Activated CD4-positive, CD25-positive, alpha-beta regulatory T cell treated with anti-CD3 and anti-CD28 coated beads, Interleukin-2, amount 50 U/mL, for 24 hours (primary cell): Measurements from ENCODE around the gene MCOLN1.

Experiments used
- ATAC-seq, 2 donors: fragments of 150-1000 bp; cut with Tn5 transposase; one replicate each; pipeline ENCODE4 v1.10.0; 2021; ENCODE audit warnings: mild to moderate bottlenecking in 1 of 2, moderate library complexity in 1 of 2

MCOLN1 gene

DNA sequence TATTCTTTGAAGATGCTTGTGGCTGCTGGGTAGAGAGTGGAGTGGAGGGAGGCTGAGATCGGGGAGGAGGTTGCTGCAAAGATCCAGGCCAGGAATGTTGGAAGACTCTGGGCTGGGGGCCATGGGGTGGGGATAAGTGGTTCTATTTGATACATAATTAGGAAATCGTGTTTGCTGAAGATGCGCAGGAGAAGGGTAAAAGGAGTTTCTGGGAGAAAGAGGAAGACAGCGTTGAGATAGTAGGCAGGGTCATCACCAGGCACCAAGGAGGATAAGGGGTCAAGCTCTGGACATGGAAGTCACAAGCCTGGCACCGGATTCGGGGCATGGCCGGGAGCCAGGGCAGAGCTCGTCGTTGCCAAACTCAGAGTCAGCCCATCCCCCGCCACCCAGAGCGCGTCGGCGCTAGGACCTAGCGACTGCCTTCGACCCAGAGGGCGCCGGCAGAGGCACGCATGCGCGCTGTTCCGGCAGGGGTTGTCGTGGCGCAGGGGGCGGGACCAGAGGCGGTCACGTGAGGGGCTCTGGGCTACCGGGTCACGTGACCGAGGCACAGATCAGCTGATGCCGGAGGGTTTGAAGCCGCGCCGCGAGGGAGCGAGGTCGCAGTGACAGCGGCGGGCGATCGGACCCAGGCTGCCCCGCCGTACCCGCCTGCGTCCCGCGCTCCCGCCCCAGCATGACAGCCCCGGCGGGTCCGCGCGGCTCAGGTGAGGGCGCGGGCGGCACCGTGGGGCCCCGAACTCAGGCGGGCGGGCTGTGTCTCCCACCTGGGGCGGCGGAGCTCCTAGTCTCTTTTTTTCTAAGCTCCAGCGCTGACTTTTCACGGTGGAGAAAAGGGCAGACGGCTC, at the start of gene MCOLN1:
TSS of gene MCOLN1 (plus strand) at position 553 of the 851 bp plus-strand sequence. CDS start at position 680, 127 bp downstream.
- ATAC-seq = peak; percentile 88 to 89

GRCh38 chr19:7475665-7476064, 46.8 kb upstream of the MCOLN1 start:
- no peak for ATAC-seq

DNA sequence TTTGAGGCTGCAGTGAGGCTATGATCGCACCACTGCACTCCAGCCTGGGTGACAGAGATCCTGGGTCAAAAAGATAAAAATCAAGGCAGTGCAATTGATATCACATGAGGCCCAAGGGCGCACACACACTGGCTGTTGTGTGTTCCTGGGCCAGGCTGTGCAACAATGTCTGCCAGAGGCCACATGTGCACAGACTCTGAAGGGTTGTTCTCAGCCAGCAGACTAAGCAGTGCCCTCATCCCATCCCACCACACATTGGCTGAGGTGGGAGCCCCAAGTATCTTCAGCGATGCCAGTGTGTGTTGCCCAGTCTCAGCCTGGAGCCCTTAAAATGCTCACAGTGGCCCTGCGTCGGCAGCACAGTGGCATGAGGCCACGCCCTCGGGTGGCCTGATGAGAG, 46.2 kb upstream of the MCOLN1 start:
- ATAC-seq = no peak

DNA sequence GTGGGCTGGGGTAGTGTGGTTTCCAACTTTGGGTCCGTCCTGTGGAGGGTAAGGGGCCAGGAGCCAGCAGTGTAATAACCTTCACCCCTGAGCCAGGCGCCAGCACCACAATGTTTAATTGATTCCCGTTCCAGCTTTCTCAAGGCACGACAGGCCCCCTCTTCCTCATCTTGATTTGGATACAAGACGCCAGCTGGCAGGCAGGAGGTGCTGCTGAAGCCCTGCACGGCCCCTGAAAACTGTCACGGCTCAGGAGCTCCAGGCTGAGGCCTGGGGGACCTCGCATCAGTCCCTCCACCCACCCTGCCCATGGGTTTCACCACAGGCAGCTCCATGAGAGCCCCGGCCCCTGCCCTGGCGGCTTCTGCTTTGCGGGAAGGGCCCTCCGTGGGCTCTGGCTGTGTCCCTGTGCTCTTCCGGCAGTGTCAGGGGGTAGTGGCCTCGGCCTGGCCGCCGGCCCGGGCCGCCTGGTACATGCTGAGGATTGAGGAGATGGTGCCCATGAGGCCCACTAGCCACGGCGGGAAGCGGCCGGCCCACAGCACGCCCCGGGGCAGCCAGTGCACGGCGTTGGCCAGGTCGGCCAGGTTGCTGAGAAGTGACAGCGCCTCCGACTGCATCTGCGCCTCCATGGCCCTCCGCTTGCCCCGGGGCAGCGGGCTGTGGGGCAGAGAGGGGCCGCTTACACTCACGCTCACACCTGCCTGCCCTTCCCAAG, 45.5 kb upstream of the MCOLN1 start:
- no peak for ATAC-seq

- ATAC-seq = no peak
Measured at GRCh38 chr19:7477758-7478157, 44.7 kb upstream of the MCOLN1 start.

GRCh38 chr19:7478173-7478842, 44.1 kb upstream of the MCOLN1 start:
- no peak for ATAC-seq

- ATAC-seq = no peak
Measured at GRCh38 chr19:7478843-7479227, 43.6 kb upstream of the MCOLN1 start.

GRCh38 chr19:7480222-7480969, 42.0 kb upstream of the MCOLN1 start:
- no peak for ATAC-seq

DNA sequence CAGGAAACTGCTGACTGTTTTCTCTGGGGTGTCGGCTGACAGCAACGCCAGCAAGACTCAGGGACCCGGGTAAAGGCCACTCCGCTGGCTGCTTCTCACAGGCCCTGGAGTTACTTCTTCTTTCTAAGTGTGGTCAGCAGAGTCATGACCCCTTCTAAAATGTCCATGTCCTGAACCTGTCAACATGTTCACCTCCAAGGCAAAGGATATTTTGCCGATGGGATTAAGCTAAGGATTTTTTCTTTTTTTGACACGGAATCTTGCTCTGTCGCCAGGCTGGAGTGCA, 41.5 kb upstream of the MCOLN1 start:
- no peak for ATAC-seq

DNA sequence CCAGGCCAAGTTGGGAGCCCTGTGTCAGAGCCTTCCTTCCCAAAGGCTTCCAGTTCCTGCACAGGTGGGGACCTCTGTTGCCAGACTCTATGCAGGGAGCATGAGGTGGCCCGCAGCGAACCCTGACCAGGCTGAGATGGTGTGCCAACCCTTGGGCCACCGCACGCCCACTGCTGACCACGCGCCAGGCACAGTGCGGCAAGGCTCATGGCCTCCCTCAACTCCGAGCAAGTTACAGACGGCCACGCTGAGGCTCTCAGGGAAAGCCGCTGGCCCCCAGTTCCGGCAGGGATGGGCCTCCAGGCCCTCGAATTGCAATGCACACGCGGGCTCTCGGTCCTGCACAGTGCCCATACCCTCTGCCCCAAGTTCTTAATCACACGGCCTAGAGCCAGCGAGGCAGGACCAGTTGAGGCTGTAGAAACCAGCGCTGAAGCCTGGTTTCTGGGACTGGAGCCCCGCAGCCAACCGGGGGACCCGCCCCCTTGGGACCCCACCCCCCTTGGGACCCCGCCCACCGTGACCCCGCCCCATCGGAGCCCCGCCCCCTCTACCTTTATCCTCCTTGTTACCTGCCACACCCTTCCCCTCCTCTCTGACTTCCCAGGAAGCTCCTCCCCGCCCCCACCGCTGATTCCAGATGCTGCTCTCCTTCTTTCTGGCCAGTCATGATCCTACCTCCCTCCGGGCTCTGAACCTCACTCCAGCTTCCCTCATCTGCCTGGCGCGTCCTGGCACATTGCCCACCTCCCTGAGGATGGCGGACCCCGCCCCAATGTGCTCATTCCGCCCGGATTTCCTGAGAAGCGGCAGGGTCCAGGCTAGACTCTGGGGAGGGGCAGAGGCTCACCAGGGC, 39.6 kb upstream of the MCOLN1 start:
- ATAC-seq = no peak

DNA sequence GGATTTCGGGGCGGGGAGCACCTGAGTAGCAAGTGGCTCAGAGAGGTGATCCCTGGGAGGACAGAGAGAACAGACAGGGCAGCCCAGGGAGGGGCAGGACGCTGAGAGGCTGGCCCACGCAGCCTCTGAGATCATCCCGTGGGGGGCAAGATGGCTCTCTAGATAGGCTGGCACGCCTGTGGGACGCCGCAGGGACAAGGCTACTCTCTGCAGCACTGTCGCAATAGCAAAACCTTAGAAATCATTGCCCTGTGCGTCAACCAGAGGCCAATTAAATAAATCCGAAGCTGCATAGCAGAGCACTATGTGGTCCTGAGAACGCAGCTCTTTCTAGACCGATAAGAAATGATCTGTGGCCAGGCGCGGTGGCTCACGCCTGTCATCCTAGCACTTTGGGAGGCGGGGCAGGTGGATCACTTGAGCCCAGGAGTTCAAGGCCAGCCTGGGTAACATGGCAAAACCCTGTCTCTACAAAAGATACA, 38.7 kb upstream of the MCOLN1 start:
- ATAC-seq = no peak

GRCh38 chr19:7486923-7487322, 35.5 kb upstream of the MCOLN1 start:
- ATAC-seq = no peak

GRCh38 chr19:7488736-7489353, 33.6 kb upstream of the MCOLN1 start, which contains the start of gene PEX11G:
Gene PEX11G, minus strand, starts transcription at chr19:7489035. Its CDS starts 25 bp downstream, at chr19:7489010.
- peak; percentile 92 to 93 for ATAC-seq

- no peak for ATAC-seq
Measured at GRCh38 chr19:7489609-7490044, 32.8 kb upstream of the MCOLN1 start.

DNA sequence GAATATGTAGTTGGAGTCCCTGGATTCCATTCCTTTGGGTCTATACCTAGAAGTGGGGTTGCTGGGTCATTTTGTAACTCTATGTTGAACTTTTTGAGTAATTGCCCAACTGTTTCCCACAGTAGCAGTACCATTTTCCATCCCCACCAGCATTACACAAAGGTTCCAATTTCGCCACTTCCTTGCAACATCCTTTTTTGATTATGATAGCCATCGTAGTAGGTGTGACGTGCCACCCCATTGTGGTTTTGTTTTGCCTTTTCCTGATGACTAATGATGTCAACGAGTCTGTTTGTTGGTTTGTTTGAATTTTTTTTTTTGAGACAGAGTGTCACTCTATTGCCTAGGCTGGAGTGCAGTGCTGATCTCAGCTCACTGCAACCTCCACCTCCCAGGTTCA, 30.3 kb upstream of the MCOLN1 start:
- peak; percentile 14 to 41 for ATAC-seq

DNA sequence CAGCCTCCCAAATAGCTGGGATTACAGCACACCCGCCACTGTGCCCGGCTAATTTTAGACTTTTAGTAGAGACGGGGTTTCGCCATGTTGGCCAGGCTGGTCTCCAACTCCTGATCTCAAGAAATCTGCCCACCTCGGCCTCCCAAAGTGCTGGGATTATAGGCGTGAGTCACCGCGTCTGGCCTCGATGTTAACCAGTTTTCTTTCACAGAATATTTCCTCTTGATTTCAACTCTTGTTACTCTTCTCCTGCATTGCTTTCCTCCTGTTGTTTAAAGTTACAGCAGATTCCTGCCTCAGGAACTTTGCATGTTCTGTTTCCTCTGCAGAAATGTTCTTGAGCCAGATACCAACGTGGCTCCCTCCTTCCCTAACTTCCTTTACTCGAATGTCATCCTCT, 29.9 kb upstream of the MCOLN1 start:
- no peak for ATAC-seq

DNA sequence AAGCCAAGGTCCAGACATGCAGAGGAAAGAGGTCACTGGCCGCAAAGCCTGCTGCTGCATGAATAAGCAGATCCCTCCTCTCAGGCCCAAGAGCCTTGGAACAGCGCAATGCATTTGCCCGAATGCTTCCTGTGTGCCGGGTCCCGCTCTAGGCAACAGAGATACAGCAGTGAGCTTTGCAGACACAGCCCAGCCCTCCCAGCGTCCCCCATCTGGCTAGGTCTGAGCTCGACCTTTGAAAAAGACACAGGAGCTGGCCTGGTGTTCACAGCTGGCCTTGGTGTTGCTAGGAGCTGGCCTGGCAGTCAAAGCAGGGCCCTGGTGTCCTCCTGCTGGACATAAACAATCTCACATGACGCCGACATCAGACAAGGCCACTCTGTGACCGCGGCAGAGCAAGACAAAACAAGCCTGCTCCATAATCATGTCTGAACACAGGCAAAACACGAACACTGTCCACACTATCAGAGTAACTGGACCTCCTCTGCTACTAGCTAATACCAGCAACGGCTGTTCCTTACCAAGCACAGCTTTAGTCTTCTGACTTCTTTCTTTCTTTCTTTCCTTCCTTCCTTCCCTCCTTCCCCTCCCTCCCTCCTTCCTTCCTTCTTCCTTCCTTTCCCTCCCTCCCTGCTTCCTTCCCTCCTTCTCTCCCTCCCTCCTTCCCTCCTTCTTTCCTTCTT, 27.9 kb upstream of the MCOLN1 start:
- no peak for ATAC-seq

DNA sequence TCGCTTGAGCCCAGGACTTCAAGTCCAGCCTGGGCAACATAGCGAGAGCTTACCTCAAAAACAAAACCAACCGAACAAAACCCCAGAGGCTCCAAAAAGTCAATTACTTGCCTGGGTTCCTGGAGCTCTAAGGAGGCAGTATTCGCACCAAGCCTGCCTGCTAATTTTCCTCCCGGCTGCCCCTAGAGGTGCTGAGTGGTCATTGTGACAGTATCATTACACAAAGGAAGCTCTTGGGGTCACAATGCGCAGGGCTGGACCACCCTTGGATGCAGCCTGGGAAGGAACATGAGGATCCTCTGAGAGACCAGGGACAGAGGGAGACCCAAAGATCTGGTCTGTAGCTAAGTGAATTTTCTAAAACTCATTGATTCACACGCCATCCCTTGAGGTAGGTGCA, 25.1 kb upstream of the MCOLN1 start:
- ATAC-seq = no peak

GRCh38 chr19:7500811-7501450, 21.5 kb upstream of the MCOLN1 start:
- peak in 1 of 2 donors; percentile 30 for ATAC-seq

GRCh38 chr19:7502552-7502951, 19.9 kb upstream of the MCOLN1 start:
- ATAC-seq = no peak
